NCI-H460 (cell line): ENCODE results near the gene TBCCD1. TPM values are rescaled to one million over a fixed set of nuclear protein-coding genes. Genes with fewer than 3 reads are reported as not detected.

Experiments
- DNase-seq: peaks from one replicate; pipeline ENCODE4 v3.0.0-alpha.2; 2016; ENCODE audit warnings: low read depth; ENCODE audit errors: extremely low read depth
- polyA plus RNA-seq: library from polyadenylated mRNA; depleted of rRNA; stranded (reverse); fragments of >200 nt; gene quantifications from 2 replicates; pipeline ENCODE4 v1.2.3, GENCODE V29; 2014; cell fraction: nucleus; rRNA removed
- total RNA-seq: library from RNA; depleted of rRNA; stranded (reverse); fragments of >200 nt; shearing (Covaris generic); gene quantifications from 2 replicates; pipeline ENCODE4 v1.2.3, GENCODE V29; 2014; rRNA removed

TBCCD1 gene, protein sequence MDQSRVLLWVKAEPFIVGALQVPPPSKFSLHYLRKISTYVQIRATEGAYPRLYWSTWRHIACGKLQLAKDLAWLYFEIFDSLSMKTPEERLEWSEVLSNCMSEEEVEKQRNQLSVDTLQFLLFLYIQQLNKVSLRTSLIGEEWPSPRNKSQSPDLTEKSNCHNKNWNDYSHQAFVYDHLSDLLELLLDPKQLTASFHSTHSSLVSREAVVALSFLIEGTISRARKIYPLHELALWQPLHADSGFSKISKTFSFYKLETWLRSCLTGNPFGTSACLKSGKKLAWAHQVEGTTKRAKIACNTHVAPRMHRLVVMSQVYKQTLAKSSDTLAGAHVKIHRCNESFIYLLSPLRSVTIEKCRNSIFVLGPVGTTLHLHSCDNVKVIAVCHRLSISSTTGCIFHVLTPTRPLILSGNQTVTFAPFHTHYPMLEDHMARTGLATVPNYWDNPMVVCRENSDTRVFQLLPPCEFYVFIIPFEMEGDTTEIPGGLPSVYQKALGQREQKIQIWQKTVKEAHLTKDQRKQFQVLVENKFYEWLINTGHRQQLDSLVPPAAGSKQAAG
- 13.3 and 13.6 TPM in 2 replicates for total RNA-seq
- 11.2 and 13.9 TPM in 2 replicates for polyA plus RNA-seq

- peak; percentile 71 for DNase-seq
These were observed at the start of gene TBCCD1 for GRCh38 chr3:186567072-186567921. TSS of gene TBCCD1 (minus strand) at chr3:186567339. CDS start at chr3:186564329, 3,010 bp downstream.

DNA sequence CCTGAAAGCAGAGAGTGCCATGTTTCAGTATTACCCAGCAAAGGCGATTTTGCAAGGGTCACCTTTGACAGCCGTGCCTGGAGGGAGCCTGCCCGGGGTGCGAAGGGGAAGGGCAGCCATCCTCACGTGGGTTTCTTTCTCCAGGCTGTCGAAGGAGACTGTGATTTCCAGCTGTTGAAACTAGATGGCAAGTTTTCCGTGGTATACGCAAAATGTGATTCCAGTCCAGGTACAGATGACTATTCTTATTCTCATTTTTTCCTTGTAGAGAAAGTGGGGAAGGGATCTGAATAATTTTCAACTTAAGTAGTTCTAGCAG is 49.1 kb upstream of the TBCCD1 start:
- no peak for DNase-seq

GRCh38 chr3:186614597-186615483 is 47.7 kb upstream of the TBCCD1 start:
- peak; percentile 59 for DNase-seq

DNA sequence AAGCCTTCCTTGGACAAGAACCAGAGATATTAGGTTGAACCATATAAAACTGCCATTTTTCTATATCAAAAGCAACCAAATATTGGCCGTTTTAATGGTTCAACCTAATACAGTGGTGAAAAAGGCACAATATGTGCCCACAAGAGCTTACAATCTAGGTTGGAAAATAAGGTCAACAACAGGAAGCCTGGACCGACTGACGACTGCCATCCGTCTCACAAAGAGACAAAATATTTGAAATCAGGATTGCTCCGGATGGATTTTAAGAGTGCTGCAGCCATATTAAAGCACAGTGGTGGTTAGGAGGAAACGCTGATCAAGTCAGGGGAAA is 47.1 kb upstream of the TBCCD1 start:
- DNase-seq: no peak

DNA sequence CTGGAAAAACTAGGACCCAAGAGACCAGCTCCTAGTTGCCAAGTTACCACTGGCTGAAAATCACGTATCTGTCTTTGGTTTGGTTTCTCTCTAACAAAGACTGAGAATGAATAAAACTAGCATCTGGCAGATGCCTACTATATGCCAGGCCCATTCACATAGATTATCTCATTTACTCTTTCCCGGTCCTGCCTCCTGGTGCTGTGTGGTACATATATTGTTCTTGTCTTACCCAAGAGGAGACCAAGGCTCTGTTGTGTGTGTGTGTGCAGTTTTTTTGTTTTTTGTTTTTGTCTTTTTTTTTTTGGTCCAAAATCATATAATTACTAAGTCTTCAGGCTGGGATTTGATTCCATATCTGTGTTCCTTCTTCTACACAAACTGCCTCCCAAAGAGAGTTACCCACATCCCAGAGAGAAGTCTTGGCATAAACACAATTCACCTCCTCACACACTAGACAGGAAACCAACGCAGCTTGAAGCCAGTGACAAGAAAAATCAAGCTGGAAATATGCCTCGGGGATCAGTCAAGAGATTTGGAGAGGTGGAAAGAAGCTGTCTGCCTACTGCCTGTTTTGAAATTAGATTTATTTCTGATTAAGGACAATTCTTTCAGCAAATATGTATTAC is 46.6 kb upstream of the TBCCD1 start:
- no peak for DNase-seq

- DNase-seq: no peak
These were observed 45.8 kb upstream of the TBCCD1 start, which contains the start of gene AHSG for GRCh38 chr3:186612721-186613636. TSS of gene AHSG (plus strand) at chr3:186613060. CDS start at chr3:186613142, 82 bp downstream.

- no peak for DNase-seq
These were observed 44.9 kb upstream of the TBCCD1 start for GRCh38 chr3:186612065-186612464.

GRCh38 chr3:186609247-186609868 is 42.2 kb upstream of the TBCCD1 start:
- no peak for DNase-seq

- no peak for DNase-seq
These were observed 41.6 kb upstream of the TBCCD1 start for GRCh38 chr3:186608624-186609215.

GRCh38 chr3:186605561-186606545 is 38.7 kb upstream of the TBCCD1 start:
- DNase-seq: no peak

DNA sequence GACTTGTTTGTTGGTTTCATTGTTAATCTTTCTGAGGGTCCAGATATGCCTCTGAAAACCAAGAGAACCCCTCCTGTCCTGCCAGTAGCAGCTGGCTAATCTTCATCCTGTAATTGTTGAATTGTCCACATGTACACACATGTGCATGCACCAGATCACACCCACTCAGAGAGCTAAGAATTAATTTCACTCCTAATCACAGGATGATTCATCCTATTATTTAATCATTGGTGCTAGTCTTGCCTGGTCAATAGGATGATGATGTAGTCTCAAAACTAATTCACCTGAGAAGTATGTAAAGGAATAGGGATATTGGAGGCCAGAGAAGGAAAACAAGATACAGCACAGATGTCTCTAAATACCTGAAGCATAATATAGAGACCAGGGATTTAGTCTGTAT is 37.9 kb upstream of the TBCCD1 start:
- no peak for DNase-seq

DNA sequence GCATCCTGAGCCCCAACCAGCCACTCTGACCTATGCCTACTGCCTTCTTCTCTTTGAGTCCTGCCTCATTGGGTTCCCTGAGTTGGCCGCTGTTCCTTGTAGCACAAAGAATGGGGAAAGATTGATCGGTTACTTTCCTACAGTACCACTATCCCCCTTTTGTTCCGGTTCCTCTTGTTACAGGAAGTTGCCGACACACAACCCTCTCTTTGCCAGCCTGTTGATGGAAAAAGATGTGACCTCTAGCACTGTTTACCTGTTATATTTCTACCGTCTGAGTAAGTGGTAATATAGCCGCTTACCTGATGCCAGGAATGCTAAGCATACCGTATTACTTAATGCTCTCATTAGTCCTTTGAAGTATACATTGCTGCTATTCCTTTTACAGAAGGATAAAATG is 36.0 kb upstream of the TBCCD1 start:
- no peak for DNase-seq

DNA sequence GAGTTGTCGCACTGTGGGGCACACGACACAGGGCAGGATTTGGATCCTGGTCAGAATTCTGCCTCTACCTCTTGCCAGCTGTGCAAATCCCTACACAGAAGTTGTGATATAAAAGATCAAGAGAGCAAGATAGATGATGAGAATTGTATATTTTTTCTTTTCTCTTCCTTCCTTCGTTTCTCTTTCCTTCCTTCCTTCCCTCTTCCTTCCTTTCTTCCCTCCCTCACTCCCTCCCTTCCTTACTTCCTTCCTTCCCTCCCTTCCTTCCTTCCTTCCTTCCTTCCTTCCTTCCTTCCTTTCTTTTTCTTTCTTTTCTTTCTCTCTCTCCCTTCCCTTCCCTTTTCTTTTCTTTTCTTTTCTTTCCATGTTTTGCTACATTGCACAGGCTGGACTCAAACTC is 33.8 kb upstream of the TBCCD1 start:
- no peak for DNase-seq

GRCh38 chr3:186599785-186600166 is 32.6 kb upstream of the TBCCD1 start:
- DNase-seq: no peak

- no peak for DNase-seq
These were observed 32.1 kb upstream of the TBCCD1 start for GRCh38 chr3:186599142-186599784.

DNA sequence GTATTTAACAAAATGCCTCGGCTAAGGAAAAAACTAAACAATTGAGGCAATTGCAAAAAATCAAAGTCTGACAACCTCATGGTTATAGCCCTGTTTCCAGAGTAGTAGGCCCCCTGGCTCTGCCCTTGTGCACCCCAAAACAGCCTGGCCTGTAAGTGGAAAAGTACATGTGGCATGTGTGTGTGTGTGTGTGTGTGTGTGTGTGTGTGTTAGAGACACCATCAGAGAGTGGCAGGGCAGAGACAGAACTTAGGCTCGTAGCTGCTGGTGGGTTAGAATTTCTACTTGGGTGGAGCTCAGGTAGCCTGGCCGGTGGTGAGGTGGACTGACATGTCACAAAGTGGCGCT is 31.6 kb upstream of the TBCCD1 start:
- no peak for DNase-seq
